WTC11 (cell line): ENCODE measurements around the gene NOC3L.

Source experiments
- AFF4 ChIP-seq: sonication (generic); formaldehyde crosslinking; IDR thresholded peaks from 2 replicates; pipeline ENCODE4 v1.8.1; 2023; ENCODE audit warnings: mild to moderate bottlenecking, missing genetic modification reagents, borderline replicate concordance
- CTCF ChIP-seq: fragments of 200-600 bp; IDR thresholded peaks from 2 replicates; pipeline ENCODE4 v1.8.0; 2022; ENCODE audit warnings: antibody characterized with exemption
- ELF4 ChIP-seq: sonication (generic); formaldehyde crosslinking; IDR thresholded peaks from 2 replicates; pipeline ENCODE4 v1.8.1; 2022; ENCODE audit warnings: low read depth, mild to moderate bottlenecking, moderate library complexity, missing genetic modification reagents
- SMAD3 ChIP-seq: sonication (generic); formaldehyde crosslinking; IDR thresholded peaks from 2 replicates; pipeline ENCODE4 v1.8.0; 2022; ENCODE audit warnings: missing genetic modification reagents, mild to moderate bottlenecking, borderline replicate concordance
- TP53 ChIP-seq: sonication (generic); formaldehyde crosslinking; IDR thresholded peaks from 2 replicates; pipeline ENCODE4 v1.8.1; 2023; ENCODE audit warnings: mild to moderate bottlenecking, missing genetic modification reagents
- ZNF416 ChIP-seq: fragments of 250-450 bp; sonication (Bioruptor Pico); IDR thresholded peaks from 2 replicates; pipeline ENCODE4 v1.9.0; 2021; ENCODE audit warnings: mild to moderate bottlenecking, inconsistent platforms

DNA sequence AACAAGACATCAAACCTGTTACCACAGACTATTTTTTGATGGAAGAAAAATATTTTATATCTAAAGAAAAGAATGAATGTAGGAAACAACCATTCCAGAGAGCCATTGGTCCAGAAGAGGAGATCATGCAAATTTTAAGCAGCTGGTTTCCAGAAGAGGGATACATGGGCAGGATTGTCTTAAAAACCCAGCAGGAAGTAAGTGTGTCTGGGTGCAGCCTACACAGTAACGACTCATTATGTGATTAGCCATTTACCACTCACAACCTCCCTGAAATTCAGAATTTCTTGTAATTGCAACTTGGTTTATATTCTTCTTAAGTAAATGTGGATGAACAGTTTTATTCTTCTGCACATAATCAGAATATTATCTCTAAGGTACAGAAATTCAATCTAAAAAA lies 46.2 kb downstream of the NOC3L start:
- TF ChIP-seq ELF4 (CRISPR knock-in tag), result no peak
- no peak for TF ChIP-seq CTCF
- no peak for TF ChIP-seq TP53
- TF ChIP-seq AFF4 (CRISPR knock-in tag), result no peak
- TF ChIP-seq ZNF416, result no peak
- TF ChIP-seq SMAD3 (CRISPR knock-in tag), result no peak
